Measurements from ENCODE around the gene NRBF2.
"Not testable (repeated sequence)": the region's sequence is repeated elsewhere in the genome, so short reads cannot be mapped to it uniquely, and the experiment has no call there.

Gene NRBF2

DNA sequence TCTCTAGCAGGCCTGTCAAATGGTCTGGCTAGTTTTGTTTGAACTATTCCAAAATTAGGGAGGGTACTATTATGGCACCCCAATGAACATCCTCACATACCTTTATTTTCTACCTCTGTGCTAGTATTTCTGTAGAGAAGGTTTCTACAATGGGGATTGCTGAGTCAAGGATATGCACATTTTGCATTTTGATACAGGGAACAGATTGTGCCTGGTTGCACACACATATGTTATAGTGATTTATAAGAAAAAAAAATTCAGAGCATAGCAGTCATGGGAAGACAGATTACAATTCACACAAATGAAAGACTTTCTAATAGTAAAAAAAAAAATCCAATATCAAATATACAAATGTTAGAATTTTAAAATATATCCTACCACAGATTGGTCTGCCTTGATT lies 14.1 kb upstream of the NRBF2 start:
- no peak for DNase-seq

DNA sequence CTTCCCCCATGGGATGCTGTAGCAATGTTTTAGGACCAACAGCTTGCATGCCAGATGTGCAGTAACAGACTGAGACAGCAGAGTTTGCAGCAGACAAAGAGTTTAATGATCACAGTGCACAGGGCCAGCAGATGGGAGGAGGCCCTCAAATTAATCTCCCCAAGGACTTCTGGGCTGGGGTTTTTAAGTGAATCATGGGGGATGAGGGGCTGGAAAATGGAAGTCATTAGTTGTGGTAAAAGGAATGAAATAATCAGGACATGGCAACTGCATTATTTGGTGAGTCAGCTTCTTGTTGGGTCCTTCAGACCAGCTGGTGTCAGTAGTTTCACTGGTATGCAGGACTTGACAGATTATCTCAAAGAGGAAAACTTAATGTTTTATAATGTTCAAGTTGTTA lies 12.6 kb upstream of the NRBF2 start:
- no peak for DNase-seq

DNA sequence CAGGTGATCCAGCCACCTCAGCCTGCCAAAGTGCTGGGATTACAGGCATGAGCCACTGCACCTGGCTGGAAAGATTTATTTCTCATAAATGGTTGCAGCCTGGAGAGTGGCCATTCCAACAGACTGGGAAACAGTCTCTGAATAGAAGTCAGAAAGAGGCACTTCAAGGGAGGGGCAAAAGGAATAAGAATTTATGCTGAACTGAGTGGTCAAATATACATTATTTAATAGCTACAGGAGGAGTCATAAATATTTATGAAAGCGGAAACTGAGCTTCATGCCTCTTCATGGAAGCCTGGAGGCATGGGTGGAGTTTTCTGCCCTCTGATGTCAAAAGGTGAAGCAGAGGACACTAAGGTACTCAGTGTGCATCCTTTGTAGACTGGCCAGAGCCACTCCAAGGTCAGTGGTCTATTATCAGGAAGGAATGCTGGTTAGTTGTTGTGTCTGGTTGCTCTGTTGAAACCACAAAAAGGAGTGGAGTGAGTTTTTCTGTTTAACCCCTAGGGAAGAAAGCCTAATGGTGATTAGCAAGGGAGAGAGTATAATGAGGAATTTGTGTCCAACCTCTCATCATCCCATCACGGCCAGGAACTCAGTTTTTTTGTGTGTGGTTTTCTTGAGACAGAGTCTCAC lies 9.3 kb upstream of the NRBF2 start:
- no peak for DNase-seq

DNA sequence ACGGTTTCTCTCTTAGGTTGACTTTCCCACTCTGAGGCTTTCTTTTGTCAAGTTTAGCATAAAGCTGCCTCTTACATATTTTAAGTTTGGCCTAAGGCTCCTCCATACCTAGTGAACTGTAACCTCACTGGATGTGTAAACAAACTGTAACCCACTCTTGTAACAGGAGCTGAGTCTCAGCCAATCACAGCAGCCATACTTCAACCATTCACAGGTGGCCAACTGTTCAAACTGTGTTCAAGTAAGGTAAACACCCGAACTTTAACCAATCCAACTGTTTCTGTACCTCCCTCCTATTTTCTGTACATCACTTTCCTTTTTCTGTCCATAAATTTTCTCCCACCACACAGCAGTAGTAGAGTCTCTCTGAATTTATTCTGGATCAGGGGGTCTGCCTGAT lies 7.7 kb upstream of the NRBF2 start:
- DNase-seq = no peak

DNA sequence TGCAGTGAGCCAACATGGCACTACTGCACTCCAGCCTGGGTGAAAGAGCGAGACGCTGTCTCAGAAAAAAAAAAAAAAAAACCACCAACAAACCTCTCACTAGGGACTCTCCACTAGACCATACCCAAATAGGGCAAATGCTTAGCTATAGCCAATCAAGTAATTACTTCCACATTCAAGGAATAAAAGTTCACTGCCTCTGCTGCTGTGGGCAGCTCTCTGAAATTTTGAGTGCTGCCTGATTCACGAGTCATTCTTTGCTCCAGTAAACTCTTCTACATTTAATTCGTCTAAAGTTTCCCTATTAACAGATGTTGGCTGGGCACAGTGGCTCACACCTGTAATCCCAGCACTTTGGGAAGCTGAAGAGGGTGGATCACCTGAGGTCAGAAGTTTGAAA lies 4.7 kb upstream of the NRBF2 start:
- DNase-seq = no peak

DNA sequence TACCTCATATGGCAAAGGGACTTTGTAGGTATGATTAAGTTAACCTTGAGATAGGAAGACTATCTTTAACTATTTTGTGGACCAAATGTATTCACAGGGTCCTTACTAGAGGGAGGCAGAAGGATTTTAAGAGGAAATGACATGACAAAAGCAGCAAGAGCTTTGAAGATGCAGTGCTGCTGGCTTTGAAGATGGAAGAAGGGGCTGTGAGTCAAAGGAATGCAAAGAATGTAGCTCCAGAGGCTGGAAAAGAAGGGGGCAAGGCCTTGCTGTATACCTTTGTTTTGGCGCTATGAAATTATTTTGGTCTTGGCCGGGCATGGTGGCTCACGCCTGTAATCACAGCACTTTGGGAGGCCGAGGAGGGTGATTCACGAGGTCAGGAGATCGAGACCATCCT lies 3.2 kb upstream of the NRBF2 start:
- no peak for DNase-seq

DNA sequence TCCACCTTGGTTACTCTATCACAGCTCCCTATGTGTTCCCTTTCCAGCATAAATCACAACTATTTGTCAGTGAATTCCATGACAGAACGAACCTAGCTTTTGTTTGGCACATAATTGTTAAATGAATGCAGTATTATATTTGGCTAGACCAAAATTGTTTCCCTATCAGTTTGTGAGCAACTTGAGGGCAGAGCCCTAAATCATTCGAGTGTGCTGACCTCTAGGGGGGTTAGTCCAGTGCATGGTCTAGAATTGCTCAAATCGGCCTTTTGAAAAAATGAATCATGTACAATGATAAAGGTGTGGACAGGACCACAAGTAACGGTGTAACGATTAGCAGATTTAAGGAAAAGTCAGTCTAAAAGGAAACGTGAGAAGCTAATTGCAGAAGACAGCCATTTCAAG lies 475 bp upstream of the NRBF2 start:
- no peak for DNase-seq

DNA sequence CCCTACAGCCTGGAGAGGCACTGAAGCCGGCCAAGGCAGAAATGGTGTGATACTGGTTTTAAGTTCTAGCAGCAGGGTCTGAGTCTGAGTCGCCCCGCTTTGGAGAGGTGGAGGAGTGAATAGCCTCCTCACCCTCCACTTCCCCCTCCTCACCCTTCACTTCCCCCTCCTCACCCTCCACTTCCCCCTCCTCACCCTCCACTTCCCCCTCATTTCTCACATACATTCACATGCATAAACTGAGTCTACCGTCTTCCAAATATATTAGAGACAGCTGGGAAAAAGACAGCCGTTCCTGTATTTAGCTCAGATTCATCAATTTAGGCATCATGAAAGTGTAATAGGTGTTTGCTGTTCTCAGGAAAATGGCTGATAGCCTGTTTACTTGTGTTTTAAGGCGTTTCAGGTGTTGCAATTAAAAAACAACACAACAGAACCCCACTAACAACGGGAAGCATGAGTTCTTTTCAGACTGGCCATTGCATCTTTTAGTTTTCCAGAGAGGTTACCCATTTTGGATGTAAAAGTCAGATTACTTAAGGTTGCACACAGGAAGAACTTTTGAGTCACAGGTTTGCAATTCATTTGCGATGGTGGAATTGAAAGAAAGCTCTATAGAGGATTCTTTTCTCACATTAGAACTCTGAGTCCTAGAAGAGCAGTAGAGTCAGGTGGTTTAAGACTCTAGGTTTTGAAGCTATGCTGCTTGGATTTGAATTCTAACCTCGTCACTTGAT lies 861 bp downstream of the NRBF2 start:
- no peak for DNase-seq

DNA sequence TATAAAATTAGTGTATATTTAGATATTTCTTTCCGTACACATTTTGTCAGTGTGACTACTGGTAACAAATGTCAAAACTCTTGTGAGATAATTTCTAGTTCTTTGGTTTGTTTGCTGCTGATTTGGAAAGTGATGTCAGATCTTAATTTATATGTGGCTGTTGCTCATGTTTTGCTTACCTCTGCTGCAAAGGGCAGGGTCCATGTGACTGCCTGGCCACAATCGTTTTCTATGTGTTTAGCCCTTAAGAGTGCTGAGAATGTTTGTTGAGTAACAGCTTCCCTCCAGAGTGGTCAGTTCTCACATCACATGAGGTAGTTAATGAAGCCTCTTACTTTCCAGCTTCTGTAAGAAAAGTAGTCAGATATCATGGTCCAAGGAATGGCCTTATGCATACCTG lies 4.2 kb downstream of the NRBF2 start:
- no peak for DNase-seq

DNA sequence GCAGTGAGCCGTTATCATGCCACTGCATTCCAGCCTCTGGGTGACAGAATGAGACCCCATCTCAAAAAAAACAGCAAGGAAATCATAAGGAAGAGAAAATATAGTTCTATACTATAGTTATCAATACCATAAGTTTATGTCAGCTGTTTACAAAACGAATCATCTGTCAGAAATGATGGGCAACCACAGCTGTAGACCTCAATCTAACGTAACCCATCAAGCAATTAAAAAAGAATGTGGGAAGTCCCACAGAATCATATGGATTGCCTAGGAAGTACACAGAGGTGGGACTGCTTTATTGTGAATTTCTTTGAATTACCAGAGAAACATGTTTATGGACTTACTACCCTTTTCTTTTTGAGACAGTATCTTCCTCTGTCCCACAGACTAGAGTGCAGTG lies 6.9 kb downstream of the NRBF2 start:
- DNase-seq = no peak

DNA sequence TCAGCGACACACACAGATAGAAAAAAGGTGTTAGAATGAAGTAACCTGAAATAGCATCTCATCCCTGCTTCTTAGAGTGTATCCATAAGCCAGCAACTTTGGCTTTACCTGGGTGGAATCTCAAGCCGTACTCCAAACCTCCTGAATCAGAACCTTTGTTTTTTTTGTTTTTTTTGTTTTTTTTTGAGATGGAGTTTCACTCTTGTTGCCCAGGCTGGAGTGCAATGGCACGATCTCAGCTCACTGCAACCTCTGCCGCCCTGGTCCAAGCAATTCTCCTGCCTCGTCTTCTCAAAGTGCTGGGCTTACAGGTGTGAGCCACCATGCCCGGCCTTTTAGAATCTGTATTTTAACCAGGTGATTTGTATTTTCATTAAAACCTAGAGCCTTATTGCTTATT lies 9.0 kb downstream of the NRBF2 start:
- no peak for DNase-seq

DNA sequence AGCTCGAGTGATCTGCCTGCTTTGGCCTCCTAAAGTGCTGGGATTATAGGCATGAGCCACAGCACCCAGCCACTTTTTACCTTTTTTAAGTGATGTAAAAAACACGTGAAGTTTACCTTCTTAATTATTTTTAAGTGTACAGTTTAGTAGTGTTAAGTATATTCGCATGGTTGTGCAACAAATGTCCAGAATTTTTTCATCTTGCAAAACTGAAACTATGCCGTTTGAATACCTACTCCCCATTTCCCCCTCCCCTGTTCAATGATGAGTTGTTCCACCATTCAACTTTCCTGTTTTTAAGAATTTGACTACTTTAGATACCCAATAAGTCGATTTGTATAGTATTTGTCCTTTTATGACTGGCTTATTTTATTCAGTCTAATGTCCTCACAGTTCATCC lies 10.9 kb downstream of the NRBF2 start:
- DNase-seq = no peak

DNA sequence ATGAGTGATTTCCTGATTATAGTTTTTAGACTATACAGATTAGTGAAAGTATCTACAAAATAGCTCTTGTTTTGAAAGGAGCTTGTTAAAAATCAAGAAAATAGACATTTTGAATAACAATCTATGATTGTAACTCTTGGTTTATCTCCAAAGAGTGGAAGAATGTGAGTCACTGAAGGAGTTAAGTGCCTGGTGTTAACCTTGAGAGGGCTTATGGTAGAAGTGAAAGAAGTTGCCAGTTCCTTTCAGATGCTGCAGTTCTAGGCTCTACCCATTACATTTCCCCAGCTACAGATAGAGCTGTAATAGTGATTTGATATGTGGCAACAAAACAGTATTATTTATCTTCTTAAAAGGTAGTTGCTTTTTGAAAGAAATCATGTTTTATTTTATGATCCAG lies 12.7 kb downstream of the NRBF2 start:
- DNase-seq = no peak

DNA sequence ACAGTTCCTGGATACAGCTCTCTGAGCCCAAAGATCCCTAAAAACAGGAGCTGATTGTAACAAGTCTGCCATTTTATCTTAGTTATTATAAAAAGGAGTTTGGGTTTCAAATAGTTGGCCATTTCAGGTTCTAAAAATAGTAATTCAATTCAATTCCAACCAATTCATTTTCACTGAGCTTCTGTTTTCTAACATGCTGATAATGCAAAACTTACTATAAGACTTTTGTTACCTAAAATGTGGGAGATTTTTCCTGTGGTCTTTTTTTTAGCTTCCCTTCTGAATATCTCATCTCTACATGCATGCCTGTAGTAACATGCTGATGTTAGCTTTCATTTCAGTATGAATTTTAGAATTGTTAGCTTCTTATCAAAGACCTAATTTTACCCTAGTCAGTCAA lies 13.4 kb downstream of the NRBF2 start:
- DNase-seq = no peak

DNA sequence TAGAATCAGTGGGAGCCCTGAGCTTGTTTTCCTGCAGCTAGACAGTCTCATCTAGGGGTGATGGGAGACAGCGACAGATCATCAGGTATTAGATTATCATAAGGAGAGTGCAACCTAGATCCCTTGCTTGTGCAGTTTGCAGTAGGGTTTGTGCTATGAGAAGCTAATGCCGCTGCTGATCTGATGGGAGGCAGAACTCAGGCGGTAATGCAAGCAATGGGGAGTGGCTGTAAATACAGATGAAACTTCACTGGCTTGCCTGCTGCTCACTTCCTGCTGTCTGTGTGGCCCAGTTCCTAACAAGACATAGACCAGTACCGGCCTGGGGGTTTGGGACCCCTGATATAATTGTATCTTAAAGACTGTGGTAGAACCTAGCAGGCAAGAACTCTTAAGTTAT lies 17.6 kb downstream of the NRBF2 start:
- DNase-seq = no peak

DNA sequence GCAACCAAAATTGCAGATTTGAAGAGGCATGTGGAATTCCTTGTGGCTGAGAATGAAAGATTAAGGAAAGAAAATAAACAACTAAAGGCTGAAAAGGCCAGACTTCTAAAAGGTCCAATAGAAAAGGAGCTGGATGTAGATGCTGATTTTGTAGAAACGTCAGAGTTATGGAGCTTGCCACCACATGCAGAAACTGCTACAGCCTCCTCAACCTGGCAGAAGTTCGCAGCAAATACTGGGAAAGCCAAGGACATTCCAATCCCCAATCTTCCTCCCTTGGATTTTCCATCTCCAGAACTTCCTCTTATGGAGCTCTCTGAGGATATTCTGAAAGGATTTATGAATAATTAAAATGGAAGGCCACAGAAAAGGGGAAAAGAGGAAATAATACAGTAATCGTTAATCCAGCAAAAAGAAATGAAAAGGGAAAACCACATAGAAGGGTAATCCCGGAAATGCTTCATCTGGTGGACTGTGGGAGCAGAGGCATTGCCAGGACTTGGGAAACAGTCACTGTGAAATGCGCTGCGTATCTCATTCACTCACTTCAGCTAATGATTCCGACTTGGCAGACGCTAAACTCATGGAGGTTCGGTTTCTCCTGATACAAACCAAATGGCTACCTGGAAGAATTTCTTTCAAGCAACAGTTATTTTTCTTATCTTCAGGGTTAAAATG lies 20.9 kb downstream of the NRBF2 start:
- not testable (repeated sequence) for DNase-seq

DNA sequence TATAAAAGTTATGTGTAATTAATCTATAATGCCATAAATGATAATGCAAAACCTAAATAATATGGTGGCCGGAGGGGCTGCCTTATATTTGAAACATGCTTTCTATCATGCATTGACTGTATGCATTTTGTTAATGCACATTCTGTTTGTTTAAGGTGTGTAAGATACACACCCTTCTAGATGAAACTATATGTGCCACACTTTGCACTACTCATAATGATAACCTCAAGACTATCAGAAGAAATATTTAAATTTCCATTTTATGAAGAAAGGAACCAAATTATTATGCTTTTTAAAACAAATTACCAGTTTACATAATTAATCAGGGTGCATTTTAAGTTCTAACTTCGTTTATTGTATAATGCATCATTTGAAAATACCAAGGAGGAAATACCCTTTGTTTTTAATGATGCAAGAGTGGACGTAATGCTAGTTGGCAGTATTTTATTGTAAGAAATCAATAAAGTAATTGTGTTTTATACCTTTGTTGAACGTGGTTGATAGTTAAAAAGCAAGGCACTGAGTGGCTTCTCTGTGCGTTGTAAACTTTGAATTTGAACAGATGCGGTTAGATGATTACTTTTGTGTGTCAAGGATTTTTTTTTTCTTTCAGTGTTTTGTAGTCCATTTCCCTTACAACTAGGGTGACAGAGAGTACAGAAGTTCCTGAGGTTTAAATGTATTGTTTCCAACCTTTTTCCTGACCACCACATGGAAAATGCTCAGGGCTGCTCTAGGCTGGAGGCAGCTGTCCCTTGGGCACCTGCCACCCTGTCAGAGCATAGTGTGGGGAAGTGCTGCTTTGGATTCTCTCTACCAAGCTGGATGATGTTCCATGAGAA lies 21.6 kb downstream of the NRBF2 start:
- DNase-seq = no peak

DNA sequence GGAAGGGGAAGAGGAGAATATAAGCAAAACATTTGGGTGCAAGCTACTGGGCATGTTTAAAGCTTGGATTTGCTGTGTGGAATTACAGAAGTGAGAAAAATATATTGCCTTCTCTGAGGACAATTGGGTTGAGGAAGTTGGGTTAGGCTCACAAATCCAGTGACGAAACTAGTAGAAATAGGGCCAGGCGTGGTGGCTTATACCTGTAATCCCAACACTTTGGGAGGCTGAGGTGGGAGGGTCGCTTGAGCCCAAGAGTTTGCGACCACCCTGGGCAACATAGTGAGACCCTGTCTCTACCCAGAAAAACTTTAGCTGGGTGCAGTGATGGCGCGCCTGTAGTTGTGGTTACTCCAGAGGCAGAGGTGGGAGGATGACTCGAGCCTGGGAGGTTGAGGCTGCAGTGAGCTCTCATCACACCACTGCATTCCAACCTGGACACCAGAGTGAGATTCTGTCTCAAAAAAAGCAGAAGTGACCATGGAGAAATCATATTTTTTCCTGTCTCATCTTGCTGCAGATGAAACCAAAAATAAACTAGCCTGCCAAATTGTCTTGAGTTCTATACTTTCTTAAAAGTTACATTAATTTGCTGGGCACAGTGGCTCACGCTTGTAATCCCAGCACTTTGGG lies 22.4 kb downstream of the NRBF2 start:
- DNase-seq = no peak

DNA sequence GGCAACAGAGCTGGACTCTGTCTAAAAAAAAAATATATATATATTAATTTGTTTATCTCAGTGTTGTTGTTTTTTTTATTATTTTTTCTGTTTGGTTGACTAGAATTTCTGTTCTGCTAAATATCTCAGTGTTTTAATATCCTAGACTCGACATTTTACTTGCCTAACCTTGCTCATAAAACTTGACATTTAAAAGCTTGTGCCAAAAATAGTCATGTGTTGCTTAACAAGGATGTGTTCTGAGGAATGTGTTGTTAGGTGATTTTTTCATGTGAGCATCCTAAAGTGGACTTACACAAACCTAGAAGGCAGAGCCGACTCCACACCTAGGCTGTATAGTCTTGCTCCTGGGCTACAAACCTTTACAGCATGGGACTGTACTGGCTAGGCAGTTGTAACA lies 23.1 kb downstream of the NRBF2 start:
- DNase-seq = no peak

DNA sequence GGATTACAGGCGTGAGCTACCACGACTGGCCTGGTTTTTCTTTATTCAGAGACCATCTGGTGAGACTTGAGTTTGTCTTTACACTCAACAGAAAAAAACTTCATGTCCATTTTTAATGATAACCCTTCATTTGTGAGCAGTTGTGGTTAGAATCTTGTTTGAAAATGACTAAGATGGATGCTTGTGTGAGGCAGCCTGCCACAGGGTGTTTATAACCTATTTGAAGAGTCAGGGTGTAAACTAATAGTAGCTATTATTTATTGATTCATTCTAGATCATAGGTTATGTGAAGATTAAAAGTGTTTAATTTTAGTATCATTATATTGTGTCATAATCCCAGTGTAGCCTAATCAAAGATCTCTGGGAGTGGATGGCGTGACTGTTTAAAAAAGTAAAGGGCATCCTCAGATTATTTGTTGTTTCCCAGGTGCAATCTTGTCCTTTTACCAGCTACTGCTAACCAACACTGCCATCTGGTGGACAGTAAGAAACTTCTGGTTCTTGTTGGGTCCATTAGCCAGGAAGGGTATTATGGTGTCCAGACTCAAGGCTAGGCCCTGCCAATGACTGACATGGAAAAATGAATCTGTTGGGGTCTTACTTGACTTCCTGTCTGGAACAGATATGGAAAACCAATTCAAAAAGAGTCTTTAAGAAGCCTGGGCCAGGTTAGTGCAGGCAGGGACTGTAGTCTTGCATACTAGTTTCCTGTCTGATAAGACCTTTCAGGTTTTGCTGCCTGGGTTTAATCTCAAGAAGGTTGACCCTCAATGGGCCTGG lies 24.9 kb downstream of the NRBF2 start:
- DNase-seq = peak; percentile 86

DNA sequence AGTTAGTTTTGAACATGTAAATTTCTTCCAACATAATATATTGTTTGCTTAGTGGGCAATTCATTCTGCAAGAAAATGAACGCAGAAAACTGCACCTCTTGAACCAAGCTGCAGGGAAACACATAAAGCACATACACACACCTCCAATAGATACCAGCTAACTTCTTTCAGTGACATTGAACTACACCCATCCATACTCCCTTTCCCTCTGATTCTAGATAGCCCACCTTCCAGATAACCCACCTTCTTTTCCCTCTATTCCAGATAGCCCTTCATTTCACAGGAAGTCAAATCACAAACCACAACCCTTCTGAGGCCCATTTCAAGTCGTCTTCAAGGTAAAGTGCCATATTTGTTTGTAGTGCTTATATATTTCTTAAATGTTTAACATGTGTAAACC lies 28.5 kb downstream of the NRBF2 start:
- DNase-seq = no peak

DNA sequence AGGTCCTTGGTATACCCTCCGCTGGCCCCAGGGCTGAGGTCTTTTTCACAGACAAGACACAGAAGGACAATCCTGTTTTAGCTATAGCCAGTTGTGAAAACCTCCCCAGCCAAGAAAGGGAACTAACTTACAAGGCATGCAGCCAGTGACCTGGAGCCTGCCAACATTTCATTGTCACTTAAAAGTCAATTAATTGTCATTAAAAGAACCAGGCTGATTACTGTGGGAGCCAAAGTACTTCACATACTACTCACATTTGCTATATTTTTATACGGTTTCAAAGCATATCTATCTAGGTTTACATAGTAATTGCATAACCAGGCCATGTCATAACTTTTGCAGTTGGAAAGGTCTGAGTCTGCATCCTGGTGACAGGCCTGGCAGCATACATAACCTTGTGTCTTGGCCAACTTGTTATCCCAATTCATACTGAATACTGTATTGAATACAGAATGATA lies 31.1 kb downstream of the NRBF2 start:
- DNase-seq = no peak

Data from hematopoietic multipotent progenitor cell treated with erythropoietin and hydrocortisone succinate and interleukin-3 and kit ligand, for 8 days (in vitro differentiated cells).